K562 (cell line): ENCODE measurements around the gene PRDX2. TPM values are rescaled to one million over a fixed set of nuclear protein-coding genes. Genes with fewer than 3 reads are reported as not detected.

Experiments used
- ADNP ChIP-seq: fragments of 200-800 bp; sonication (Bioruptor generic); IDR thresholded peaks from 2 replicates; pipeline ENCODE4 v1.6.1; 2016; ENCODE audit warnings: missing genetic modification characterization, missing compliant biosample characterization
- AFF4 ChIP-seq: sonication (generic); formaldehyde crosslinking; IDR thresholded peaks from 2 replicates; pipeline ENCODE4 v1.8.0; 2023; ENCODE audit warnings: mild to moderate bottlenecking, missing genetic modification reagents
- BMI1 ChIP-seq: fragments of 150-350 bp; IDR thresholded peaks from 2 replicates; pipeline ENCODE4 v1.6.1; 2014; ENCODE audit warnings: low read length
- DACH1 ChIP-seq: fragments of 450-650 bp; IDR thresholded peaks from 2 replicates; pipeline ENCODE4 v1.6.1; 2018; ENCODE audit not compliant: partially characterized antibody
- DPF2 ChIP-seq: fragments of 450-650 bp; IDR thresholded peaks from 2 replicates; pipeline ENCODE4 v1.6.1; 2016
- EWSR1 ChIP-seq: fragments of 450-650 bp; IDR thresholded peaks from 2 replicates; pipeline ENCODE4 v1.6.1; 2018; ENCODE audit warnings: borderline replicate concordance, mild to moderate bottlenecking, low read depth, moderate library complexity; ENCODE audit not compliant: partially characterized antibody
- FOXK2 ChIP-seq, 2 experiments: fragments of 450-650 bp; IDR thresholded peaks in 1 of 2; conservative IDR thresholded peaks in 1 of 2; 2 replicates each; pipeline ENCODE4 v1.6.1; 2016; ENCODE audit warnings: low read depth in 2 of 2, mild to moderate bottlenecking in 1 of 2
- HMG20B ChIP-seq: fragments of 250-450 bp; sonication (Bioruptor Pico); IDR thresholded peaks from 2 replicates; pipeline ENCODE4 v1.5.0; 2021; ENCODE audit warnings: mild to moderate bottlenecking
- LARP7 ChIP-seq: fragments of 450-650 bp; IDR thresholded peaks from 2 replicates; pipeline ENCODE4 v1.6.1; 2016
- LEF1 ChIP-seq: fragments of 450-650 bp; IDR thresholded peaks from 2 replicates; pipeline ENCODE4 v1.6.1; 2016; ENCODE audit warnings: mild to moderate bottlenecking
- MECOM ChIP-seq: fragments of 250-450 bp; sonication (Bioruptor Pico); IDR thresholded peaks from 2 replicates; pipeline ENCODE4 v1.8.0; 2022; ENCODE audit warnings: inconsistent platforms
- MYC ChIP-seq, 2 experiments: fragments of 250-450 bp in 1 of 2; sonication (Bioruptor Pico) in 1 of 2; IDR thresholded peaks; 2 replicates each; pipeline versions ENCODE4 v1.5.1 to v1.6.1; 2012 to 2021; ENCODE audit warnings: low read depth in 2 of 2, borderline replicate concordance in 1 of 2, improper control_type of control experiment in 1 of 2, low read length in 1 of 2, mild to moderate bottlenecking in 1 of 2, moderate library complexity in 1 of 2
- SMARCA5 ChIP-seq: fragments of 450-650 bp; IDR thresholded peaks from 2 replicates; pipeline ENCODE4 v1.6.1; 2016
- TCF7L2 ChIP-seq: fragments of 150-350 bp; IDR thresholded peaks from 2 replicates; pipeline ENCODE4 v1.6.1; 2016; ENCODE audit warnings: low read depth, mild to moderate bottlenecking, low read length, moderate library complexity
- TRIM24 ChIP-seq, 2 experiments: fragments of 450-650 bp; IDR thresholded peaks; 2 replicates each; pipeline ENCODE4 v1.6.1; 2016
- ZNF217 ChIP-seq: sonication (generic); formaldehyde crosslinking; IDR thresholded peaks from 2 replicates; pipeline ENCODE4 v1.8.0; 2022; ENCODE audit warnings: mild to moderate bottlenecking, missing genetic modification reagents
- ZNF3 ChIP-seq: fragments of 250-450 bp; sonication (Bioruptor Pico); IDR thresholded peaks from 2 replicates; pipeline ENCODE4 v1.5.0; 2021; ENCODE audit warnings: mild to moderate bottlenecking, moderate library complexity
- ZNF639 ChIP-seq, 2 experiments: fragments of 200-800 bp in 1 of 2; sonication (Bioruptor generic) in 1 of 2; sonication (generic) in 1 of 2; formaldehyde crosslinking in 1 of 2; IDR thresholded peaks in 1 of 2; conservative IDR thresholded peaks in 1 of 2; 2 replicates each; pipeline versions ENCODE4 v1.5.0 to v1.6.1; 2016 to 2020; ENCODE audit warnings: missing compliant biosample characterization in 1 of 2, missing genetic modification characterization in 1 of 2, missing genetic modification reagents in 1 of 2
- ZNF717 ChIP-seq: fragments of 250-450 bp; sonication (Bioruptor Pico); IDR thresholded peaks from 2 replicates; pipeline ENCODE4 v1.5.0; 2021
- polyA plus RNA-seq, 8 experiments: library from polyadenylated mRNA; depleted of rRNA in 4 of 8; stranded (reverse) in 5 of 8; unstranded in 3 of 8; fragments of >200 nt; fragmentation: Nextera tagmentation in 2 of 8; fragmentation: Illumina TruSeq in 1 of 8; extraction: Ambion mirVana in 2 of 8; extraction: Trizol in 1 of 8; gene quantifications; 2 replicates each; pipeline versions ENCODE4 v1.2.1 to v1.2.3, GENCODE V29; 2011 to 2014; ENCODE audit warnings: inconsistent platforms in 1 of 8, missing spikeins in 1 of 8
- total RNA-seq, 7 experiments: library from RNA; depleted of rRNA in 6 of 7; stranded (reverse); fragments of >200 nt in 6 of 7; fragmentation: Illumina TruSeq in 2 of 7; extraction: Trizol in 2 of 7; gene quantifications; 2 replicates each; pipeline versions ENCODE4 v1.2.1 to v1.2.3, GENCODE V29; 2011 to 2021; ENCODE audit warnings: low replicate concordance in 1 of 7
- TF ChIP-seq, protein P1 (sequence below): fragments of 450-650 bp; IDR thresholded peaks from 2 replicates; pipeline ENCODE4 v1.6.1; 2016
- TF ChIP-seq, protein P2 (sequence below): fragments of 450-650 bp; IDR thresholded peaks from 2 replicates; pipeline ENCODE4 v1.6.1; 2016; ENCODE audit warnings: low read depth, mild to moderate bottlenecking, moderate library complexity
- TF ChIP-seq, protein P3 (sequence below): fragments of 450-650 bp; formaldehyde crosslinking; IDR thresholded peaks from 2 replicates; pipeline ENCODE4 v1.4.0; 2022; ENCODE audit warnings: mild to moderate bottlenecking, moderate library complexity

Gene PRDX2
- total and polyA plus RNA-seq, 9 of the 15 experiments (the other 6 are each of a cell fraction or from before 2014, with no cell fraction given) = 206 to 1,183 (median 415) TPM

- TF ChIP-seq ZNF717 = 0 out of 2 replicates have a peak, but pooled peaks have one; percentile 54
- TF ChIP-seq EWSR1 = no peak
- TF ChIP-seq ZNF3 (CRISPR knock-in tag) = peak; percentile 67; the same call in 1 of the 2 replicates
- no peak for TF ChIP-seq ZNF217
- 0 out of 2 replicates have a peak, but pooled peaks have one; percentile 52 for TF ChIP-seq HMG20B (CRISPR knock-in tag)
- peak; percentile 67; the same call in 1 of the 2 replicates for TF ChIP-seq SMARCA5
- no peak for TF ChIP-seq ADNP (tag)
- TF ChIP-seq DACH1 = no peak
- TF ChIP-seq DPF2 = no peak
- no peak for TF ChIP-seq AFF4 (CRISPR knock-in tag)
- no peak for TF ChIP-seq TCF7L2
- TF ChIP-seq LARP7 = peak; percentile 55; the same call in 1 of the 2 replicates
- no peak for TF ChIP-seq MYC (IDR thresholded peaks at IDR 0.05; ENCODE audit: low read depth, low read length)
- peak; percentile 33; the same call in 1 of the 2 replicates for TF ChIP-seq MYC (CRISPR knock-in tag; IDR thresholded peaks at IDR 0.05; ENCODE audit: borderline replicate concordance, low read depth)
- TF ChIP-seq ZNF639 (CRISPR knock-in tag; conservative IDR thresholded peaks at IDR 0.05 in 1 of 2, IDR thresholded peaks at IDR 0.05 in 1 of 2) = no peak
- 0 out of 4 replicates have a peak, but pooled peaks of 1 of the 2 experiments have one; percentile 35 for TF ChIP-seq FOXK2 (conservative IDR thresholded peaks at IDR 0.05 in 1 of 2, IDR thresholded peaks at IDR 0.05 in 1 of 2; ENCODE audit: low read depth in 2 of 2)
- TF ChIP-seq LEF1 = peak; percentile 57; the same call in 1 of the 2 replicates
- no peak for TF ChIP-seq BMI1
- TF ChIP-seq, protein P1, sequence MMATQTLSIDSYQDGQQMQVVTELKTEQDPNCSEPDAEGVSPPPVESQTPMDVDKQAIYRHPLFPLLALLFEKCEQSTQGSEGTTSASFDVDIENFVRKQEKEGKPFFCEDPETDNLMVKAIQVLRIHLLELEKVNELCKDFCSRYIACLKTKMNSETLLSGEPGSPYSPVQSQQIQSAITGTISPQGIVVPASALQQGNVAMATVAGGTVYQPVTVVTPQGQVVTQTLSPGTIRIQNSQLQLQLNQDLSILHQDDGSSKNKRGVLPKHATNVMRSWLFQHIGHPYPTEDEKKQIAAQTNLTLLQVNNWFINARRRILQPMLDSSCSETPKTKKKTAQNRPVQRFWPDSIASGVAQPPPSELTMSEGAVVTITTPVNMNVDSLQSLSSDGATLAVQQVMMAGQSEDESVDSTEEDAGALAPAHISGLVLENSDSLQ = peak; percentile 84
- no peak for TF ChIP-seq TRIM24 (IDR thresholded peaks at IDR 0.05)
- TF ChIP-seq MECOM (CRISPR knock-in tag) = 0 out of 2 replicates have a peak, but pooled peaks have one; percentile 25
- TF ChIP-seq, protein P2, sequence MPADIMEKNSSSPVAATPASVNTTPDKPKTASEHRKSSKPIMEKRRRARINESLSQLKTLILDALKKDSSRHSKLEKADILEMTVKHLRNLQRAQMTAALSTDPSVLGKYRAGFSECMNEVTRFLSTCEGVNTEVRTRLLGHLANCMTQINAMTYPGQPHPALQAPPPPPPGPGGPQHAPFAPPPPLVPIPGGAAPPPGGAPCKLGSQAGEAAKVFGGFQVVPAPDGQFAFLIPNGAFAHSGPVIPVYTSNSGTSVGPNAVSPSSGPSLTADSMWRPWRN = no peak
- TF ChIP-seq, protein P3, sequence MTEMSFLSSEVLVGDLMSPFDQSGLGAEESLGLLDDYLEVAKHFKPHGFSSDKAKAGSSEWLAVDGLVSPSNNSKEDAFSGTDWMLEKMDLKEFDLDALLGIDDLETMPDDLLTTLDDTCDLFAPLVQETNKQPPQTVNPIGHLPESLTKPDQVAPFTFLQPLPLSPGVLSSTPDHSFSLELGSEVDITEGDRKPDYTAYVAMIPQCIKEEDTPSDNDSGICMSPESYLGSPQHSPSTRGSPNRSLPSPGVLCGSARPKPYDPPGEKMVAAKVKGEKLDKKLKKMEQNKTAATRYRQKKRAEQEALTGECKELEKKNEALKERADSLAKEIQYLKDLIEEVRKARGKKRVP = no peak
These were observed 19.5 kb downstream of the PRDX2 start (continued) for GRCh38 chr19:12782174-12782423.
